Vagina (tissue), 2 donors: ENCODE results near the gene CAMKMT. TPM values are rescaled to one million over a fixed set of nuclear protein-coding genes. Genes with fewer than 3 reads are reported as not detected.

Experiments
- DNase-seq, 2 donors: peaks; one replicate each; pipeline ENCODE4 v3.0.0-alpha.2; 2017; ENCODE audit errors: extremely low spot score in 2 of 2
- H3K27ac ChIP-seq: fragments of 200-600 bp; sonication (generic); one replicate; pipeline ENCODE4 v1.5.1; 2019
- H3K27me3 ChIP-seq: fragments of 200-600 bp; sonication (generic); one replicate; pipeline ENCODE4 v1.5.1; 2019
- H3K36me3 ChIP-seq, 2 donors: fragments of 200-600 bp; sonication (generic); one replicate each; pipeline ENCODE4 v1.5.1; 2017 to 2019
- H3K4me1 ChIP-seq: fragments of 200-600 bp; sonication (generic); one replicate; pipeline ENCODE4 v1.5.1; 2019
- H3K4me3 ChIP-seq, 2 donors: fragments of 200-600 bp; sonication (generic); 1 replicate in 1 of 2; 2 replicates in 1 of 2; pipeline ENCODE4 v1.5.1; 2016 to 2019
- H3K9me3 ChIP-seq: fragments of 200-600 bp; sonication (generic); one replicate; pipeline ENCODE4 v1.5.1; 2019
- POLR2A ChIP-seq, 2 donors: fragments of 450-650 bp; IDR thresholded peaks; one replicate each; pipeline ENCODE4 v1.6.1; 2017; ENCODE audit warnings: antibody characterized with exemption in 2 of 2, mild to moderate bottlenecking in 2 of 2, moderate library complexity in 2 of 2
- POLR2AphosphoS5 ChIP-seq, 2 donors: sonication (generic); formaldehyde crosslinking; IDR thresholded peaks; one replicate each; pipeline ENCODE4 v1.9.0; 2017; ENCODE audit warnings: antibody characterized with exemption in 2 of 2, mild to moderate bottlenecking in 2 of 2, low read depth in 1 of 2; ENCODE audit not compliant: insufficient read depth in 1 of 2
- intact Hi-C: fragments of 100-400 bp; cut with DNase I; formaldehyde crosslinking; loops from one replicate; pipeline ENCODE4 v1.15.1; 2023
- total RNA-seq: library from RNA; depleted of rRNA; stranded (reverse); fragments of >200 nt; gene quantifications from one replicate; pipeline ENCODE4 v1.2.3, GENCODE V29; 2016
- TF ChIP-seq, protein P1 (sequence below), 3 experiments: fragments of 450-650 bp in 2 of 3; fragments of 200-600 bp in 1 of 3; sonication (generic) in 1 of 3; IDR thresholded peaks; one replicate each; pipeline ENCODE4 v1.5.1; 2017 to 2019; ENCODE audit warnings: antibody characterized with exemption in 3 of 3, mild to moderate bottlenecking in 2 of 3, moderate library complexity in 2 of 3

Gene CAMKMT
- total RNA-seq, 1 donor from 2014 or later: 21.1 TPM

DNA sequence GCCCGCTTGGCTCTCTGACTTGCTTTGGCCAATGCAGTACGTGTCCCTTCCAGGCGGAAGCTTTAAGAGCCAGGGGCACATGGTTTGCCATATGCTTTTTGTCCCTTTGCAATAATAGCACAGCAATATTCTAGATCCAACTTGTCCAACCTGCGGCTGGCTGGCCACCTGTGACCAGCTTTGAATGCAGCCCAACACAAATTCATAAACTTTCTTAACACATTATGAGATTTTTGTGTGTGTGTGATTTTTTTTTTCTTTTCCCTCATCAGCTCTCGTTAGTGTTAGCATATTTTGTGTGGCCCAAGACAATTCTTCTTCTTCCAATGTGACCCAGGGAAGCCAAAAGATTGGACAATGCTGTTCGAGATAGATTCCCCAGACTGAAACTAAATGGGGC, 460.4 kb downstream of the CAMKMT start:
- intact Hi-C loops: no loop called here
- Histone ChIP-seq H3K27ac (no peak overlapping the region), H3K36me3 (no peaks in the 10 kb centered on the region), H3K27me3 (no peaks in the 10 kb centered on the region), H3K9me3 (no peaks in the 10 kb centered on the region), H3K4me1 (no peaks in the 10 kb centered on the region), H3K4me3 (no peak overlapping the region)
- DNase-seq: no peak
- TF ChIP-seq POLR2A (IDR thresholded peaks at IDR 0.05) (no peak), POLR2AphosphoS5 (IDR thresholded peaks at IDR 0.05; ENCODE audit: insufficient read depth in 1 of 2, low read depth in 1 of 2) (no peak)
- TF ChIP-seq, protein P1, sequence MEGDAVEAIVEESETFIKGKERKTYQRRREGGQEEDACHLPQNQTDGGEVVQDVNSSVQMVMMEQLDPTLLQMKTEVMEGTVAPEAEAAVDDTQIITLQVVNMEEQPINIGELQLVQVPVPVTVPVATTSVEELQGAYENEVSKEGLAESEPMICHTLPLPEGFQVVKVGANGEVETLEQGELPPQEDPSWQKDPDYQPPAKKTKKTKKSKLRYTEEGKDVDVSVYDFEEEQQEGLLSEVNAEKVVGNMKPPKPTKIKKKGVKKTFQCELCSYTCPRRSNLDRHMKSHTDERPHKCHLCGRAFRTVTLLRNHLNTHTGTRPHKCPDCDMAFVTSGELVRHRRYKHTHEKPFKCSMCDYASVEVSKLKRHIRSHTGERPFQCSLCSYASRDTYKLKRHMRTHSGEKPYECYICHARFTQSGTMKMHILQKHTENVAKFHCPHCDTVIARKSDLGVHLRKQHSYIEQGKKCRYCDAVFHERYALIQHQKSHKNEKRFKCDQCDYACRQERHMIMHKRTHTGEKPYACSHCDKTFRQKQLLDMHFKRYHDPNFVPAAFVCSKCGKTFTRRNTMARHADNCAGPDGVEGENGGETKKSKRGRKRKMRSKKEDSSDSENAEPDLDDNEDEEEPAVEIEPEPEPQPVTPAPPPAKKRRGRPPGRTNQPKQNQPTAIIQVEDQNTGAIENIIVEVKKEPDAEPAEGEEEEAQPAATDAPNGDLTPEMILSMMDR (IDR thresholded peaks at IDR 0.05): no peak

Other genes with a start within 250 kb of the CAMKMT start
- 32.2 TPM for gene PPM1B, start 193.1 kb upstream of the CAMKMT start, total RNA-seq
- gene SLC3A1, start 86.5 kb upstream of the CAMKMT start, total RNA-seq: not detected
- 38.3 TPM for gene PREPL, start 453 bp upstream of the CAMKMT start, total RNA-seq